ENCODE results near the gene HAO1. TPM values are rescaled to one million over a fixed set of nuclear protein-coding genes. Genes with fewer than 3 reads are reported as not detected.

HAO1 gene
- total and polyA plus RNA-seq, 2 of the 4 experiments (the other 2 are of a cell fraction): not detected

GRCh38 chr20:7935027-7935551, 5.2 kb downstream of the HAO1 start:
- POLR2A ChIA-PET (ENCODE audit: unreplicated experiment): no interaction called here
- DNase-seq (no peak), ATAC-seq (ENCODE audit: low read depth) (no peak)
- CTCF ChIA-PET: interaction anchor here (6.3 kb wide), 1 partner anchor 787 kb away, joined by 73 read pairs; no protein-coding TSS in a partner anchor
- Histone ChIP-seq H3K18ac (ENCODE audit: low read depth, low read length) (no peak overlapping the region), H3K4me1 (ENCODE audit: control insufficient read depth, insufficient read depth, low read length) (no peaks in the 10 kb centered on the region), H3K36me3 (ENCODE audit: control insufficient read depth, insufficient read depth, low read length) (no peaks in the 10 kb centered on the region), H3K9me3 (ENCODE audit: control insufficient read depth, insufficient read depth, low read length) (no peaks in the 10 kb centered on the region), H2BK5ac (ENCODE audit: low read depth, low read length, poor library complexity, severe bottlenecking) (no peak overlapping the region), H3K4ac (ENCODE audit: low read depth, low read length) (no peak overlapping the region), H3K9ac (ENCODE audit: low read depth, low read length) (no peak overlapping the region), H3K79me1 (ENCODE audit: low read depth in 1 of 2, low read length in 2 of 2) (no peaks in the 10 kb centered on the region), H3K56ac (ENCODE audit: extremely low read depth, insufficient read depth, low read length) (no peak overlapping the region), H4K91ac (ENCODE audit: insufficient read depth, low read depth, low read length) (no peak overlapping the region), H4K8ac (ENCODE audit: low read depth in 2 of 2, low read length in 2 of 2) (no peak overlapping the region), H4K20me1 (ENCODE audit: insufficient read depth, low read length) (no peaks in the 10 kb centered on the region), H3K9me1 (ENCODE audit: insufficient read depth, low read length) (no peaks in the 10 kb centered on the region), H3K4me2 (ENCODE audit: low read depth, low read length) (no peak overlapping the region), H3K14ac (replicated peaks; ENCODE audit: low read depth, low read length) (no peak overlapping the region), H3K27me3 (ENCODE audit: control insufficient read depth, insufficient read depth, low read length) (peaks cover 9% of the 10 kb centered on the region), H3K4me3 (ENCODE audit: insufficient read depth, low read depth, low read length) (no peak overlapping the region), H2BK120ac (ENCODE audit: low read depth, low read length) (no peak overlapping the region), H2AFZ (replicated peaks; ENCODE audit: low read length, poor library complexity) (no peak overlapping the region), H2AK5ac (ENCODE audit: low read depth, low read length) (no peak overlapping the region), H3K27ac (ENCODE audit: insufficient read depth, low read length) (no peak overlapping the region), H2AK9ac (replicated peaks; ENCODE audit: low read depth, low read length, poor library complexity) (no peak overlapping the region), H4K5ac (ENCODE audit: low read depth, low read length) (no peak overlapping the region), H3K23ac (ENCODE audit: low read depth, low read length) (no peak overlapping the region), H2BK15ac (ENCODE audit: low read depth, low read length) (no peak overlapping the region), H2BK20ac (ENCODE audit: low read depth, low read length) (no peak overlapping the region)
- intact Hi-C loops (cut with micrococcal nuclease): loop anchor here (5.0 to 10.0 kb wide), 3 partner anchors 107 to 600 kb away; no protein-coding TSS in a partner anchor
- in situ Hi-C loops (cut with MboI; ENCODE audit: low sequenced_read_pairs): no loop called here
- TF ChIP-seq, protein P1, sequence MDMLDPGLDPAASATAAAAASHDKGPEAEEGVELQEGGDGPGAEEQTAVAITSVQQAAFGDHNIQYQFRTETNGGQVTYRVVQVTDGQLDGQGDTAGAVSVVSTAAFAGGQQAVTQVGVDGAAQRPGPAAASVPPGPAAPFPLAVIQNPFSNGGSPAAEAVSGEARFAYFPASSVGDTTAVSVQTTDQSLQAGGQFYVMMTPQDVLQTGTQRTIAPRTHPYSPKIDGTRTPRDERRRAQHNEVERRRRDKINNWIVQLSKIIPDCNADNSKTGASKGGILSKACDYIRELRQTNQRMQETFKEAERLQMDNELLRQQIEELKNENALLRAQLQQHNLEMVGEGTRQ (IDR thresholded peaks at IDR 0.05; ENCODE audit: low read depth, low read length): no peak
- TF ChIP-seq RCOR1 (IDR thresholded peaks at IDR 0.05; ENCODE audit: insufficient replicate concordance, low read length) (no peak), MAZ (IDR thresholded peaks at IDR 0.05; ENCODE audit: borderline replicate concordance, low read depth, low read length) (no peak), RFX5 (IDR thresholded peaks at IDR 0.05; ENCODE audit: low read depth, low read length) (no peak), MAFK (IDR thresholded peaks at IDR 0.05; ENCODE audit: low read depth, low read length) (no peak), CTCF (conservative IDR thresholded peaks at IDR 0.05; ENCODE audit: low read depth, low read length) (no peak), ELK1 (IDR thresholded peaks at IDR 0.05; ENCODE audit: borderline replicate concordance, low read depth, low read length) (no peak), FOS (IDR thresholded peaks at IDR 0.05; ENCODE audit: low read depth, low read length) (no peak), BHLHE40 (IDR thresholded peaks at IDR 0.05; ENCODE audit: low read depth, low read length) (no peak), CHD1 (IDR thresholded peaks at IDR 0.05; ENCODE audit: low read depth, low read length) (no peak), MXI1 (IDR thresholded peaks at IDR 0.05; ENCODE audit: borderline replicate concordance, low read depth, low read length) (no peak), POLR2A (IDR thresholded peaks at IDR 0.05; ENCODE audit: low read depth, low read length) (no peak), CEBPB (IDR thresholded peaks at IDR 0.05; ENCODE audit: low read depth, low read length) (no peak), SMC3 (IDR thresholded peaks at IDR 0.05; ENCODE audit: low read depth, low read length) (no peak)
- BruUV-seq (replicated peaks): no TSS peak
- no CpG with 5 or more reads among the region's 4 CpGs for WGBS, 2 experiments (ENCODE audit: extremely low coverage in 2 of 2, insufficient read length in 1 of 2)
- dilution Hi-C loops (cut with HindIII; ENCODE audit: low sequenced_read_pairs, unreplicated experiment): no loop called here

Measured in IMR-90 (cell line).